8988T (cell line): Measurements from ENCODE around the gene PHTF2.
"Not testable (repeated sequence)": the region's sequence is repeated elsewhere in the genome, so short reads cannot be mapped to it uniquely, and the experiment has no call there.

ENCODE experiments used
- DNase-seq: peaks from one replicate; pipeline ENCODE4 v3.0.0; 2011

The PHTF2 gene

DNA sequence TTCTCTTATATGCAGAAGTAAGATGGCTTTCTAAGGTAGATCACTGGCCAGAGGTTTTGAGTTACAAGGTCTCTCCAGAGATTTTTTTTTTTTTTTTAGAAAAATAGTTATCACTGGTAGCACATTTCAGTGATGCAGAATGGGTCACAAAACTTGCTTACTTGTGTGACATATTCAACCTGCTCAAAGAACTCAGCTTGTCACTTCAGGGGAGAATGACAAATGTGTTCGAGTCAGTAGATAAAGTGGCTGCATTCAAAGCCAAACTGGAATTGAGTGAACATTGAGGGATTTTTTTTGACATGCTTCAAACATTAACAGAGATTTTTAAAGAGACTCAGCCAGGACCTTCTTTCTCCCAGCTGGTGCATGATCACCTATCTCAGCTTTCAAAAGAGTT, 33.4 kb downstream of the PHTF2 start:
- no peak for DNase-seq

DNA sequence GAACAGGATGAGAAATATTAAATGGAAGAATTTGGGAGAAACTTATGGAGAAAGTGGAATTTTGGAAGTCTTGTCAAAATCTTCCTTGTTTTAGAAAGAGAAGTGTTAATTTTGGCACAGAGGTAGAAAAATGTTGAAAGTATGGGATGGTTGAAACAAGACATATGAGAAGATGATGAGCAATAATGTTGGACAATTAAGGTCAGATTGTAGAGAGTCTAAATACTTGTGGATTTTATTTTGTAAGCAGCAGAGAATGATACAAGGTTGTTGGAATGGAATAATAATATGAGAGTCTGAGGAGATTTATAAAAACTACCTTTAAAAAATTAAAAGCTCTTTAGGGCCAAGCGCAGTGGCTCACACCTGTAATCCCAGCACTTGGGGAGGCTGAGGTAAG, 34.6 kb downstream of the PHTF2 start:
- DNase-seq: no peak

DNA sequence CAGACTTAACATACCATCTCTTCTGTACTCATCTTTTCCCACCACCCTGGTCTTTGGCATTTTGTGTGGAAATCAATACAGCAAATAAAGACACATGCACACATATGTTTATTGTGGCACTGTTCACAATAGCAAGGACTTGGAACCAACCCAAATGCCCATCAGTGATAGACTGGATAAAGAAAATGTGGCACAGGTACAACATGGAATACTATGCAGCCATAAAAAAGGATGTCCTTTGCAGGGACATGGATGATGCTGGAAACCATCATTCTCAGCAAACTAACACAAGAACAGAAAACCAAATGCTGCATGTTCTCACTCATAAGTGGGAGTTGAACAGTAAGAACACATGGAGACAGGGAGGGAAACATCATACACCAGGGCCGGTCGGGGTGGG, 37.9 kb downstream of the PHTF2 start:
- DNase-seq: not testable (repeated sequence)

DNA sequence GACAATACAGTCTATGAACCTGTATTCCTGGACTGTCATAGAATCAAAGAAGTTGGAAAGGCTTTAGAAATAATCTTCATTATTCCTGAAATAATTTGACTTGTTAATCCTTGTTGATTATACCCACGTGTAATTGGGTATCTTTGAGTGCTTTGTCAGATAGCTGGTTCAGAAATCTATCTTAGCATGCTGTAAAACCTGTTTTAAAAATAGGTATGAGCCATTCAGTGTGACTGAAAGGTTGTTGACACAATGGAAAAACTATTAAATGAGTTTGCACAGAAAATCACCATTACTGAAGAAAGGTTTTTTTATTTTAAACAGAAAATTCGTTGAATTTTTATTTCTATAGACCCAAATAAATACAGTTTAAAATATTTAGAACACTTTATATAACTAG, 38.7 kb downstream of the PHTF2 start:
- no peak for DNase-seq

DNA sequence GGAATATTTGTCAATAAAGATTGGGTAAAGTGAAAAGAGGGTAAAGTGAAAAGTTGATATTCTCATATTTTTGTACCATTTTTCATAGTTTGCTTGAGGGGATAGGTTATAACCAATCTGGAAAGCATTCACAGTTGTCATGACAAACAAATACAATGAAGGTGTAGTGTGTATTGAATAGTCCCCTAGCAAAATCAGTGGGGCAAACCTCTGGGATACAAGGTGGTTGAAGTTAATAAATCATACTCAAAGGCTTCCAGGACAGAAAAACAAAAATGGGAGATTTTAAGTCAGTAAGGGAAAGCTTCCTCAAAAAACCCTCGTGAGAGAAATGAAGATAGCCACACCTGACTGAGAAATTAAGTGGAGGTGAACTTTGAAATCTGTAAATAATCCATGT, 39.4 kb downstream of the PHTF2 start:
- DNase-seq: no peak

DNA sequence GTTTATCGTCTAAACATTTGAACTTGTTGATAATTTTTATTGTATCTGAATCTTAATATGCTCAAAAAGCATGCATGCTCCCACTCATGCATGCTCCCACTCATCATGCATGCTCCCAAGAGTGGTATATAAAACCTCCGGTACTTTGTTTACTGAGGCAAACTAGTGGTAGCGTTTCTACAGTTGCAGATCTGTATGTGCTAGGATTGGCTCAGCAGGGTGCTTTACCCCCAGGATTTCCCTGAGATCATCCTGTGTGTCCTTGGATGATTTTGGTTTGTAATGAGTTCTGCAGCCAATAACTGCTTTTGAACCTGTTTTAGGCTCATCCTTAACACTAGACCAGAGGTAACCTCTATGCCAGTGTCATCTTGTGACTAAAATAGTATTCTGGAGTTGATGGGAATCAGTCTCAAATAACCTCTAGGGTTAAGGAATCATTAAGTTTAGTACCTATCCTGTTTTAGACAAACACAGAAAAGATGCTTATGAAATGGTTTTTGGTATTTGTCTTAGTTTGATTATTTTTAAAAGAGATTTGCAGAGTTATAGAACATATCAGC, 40.4 kb downstream of the PHTF2 start:
- DNase-seq: no peak

DNA sequence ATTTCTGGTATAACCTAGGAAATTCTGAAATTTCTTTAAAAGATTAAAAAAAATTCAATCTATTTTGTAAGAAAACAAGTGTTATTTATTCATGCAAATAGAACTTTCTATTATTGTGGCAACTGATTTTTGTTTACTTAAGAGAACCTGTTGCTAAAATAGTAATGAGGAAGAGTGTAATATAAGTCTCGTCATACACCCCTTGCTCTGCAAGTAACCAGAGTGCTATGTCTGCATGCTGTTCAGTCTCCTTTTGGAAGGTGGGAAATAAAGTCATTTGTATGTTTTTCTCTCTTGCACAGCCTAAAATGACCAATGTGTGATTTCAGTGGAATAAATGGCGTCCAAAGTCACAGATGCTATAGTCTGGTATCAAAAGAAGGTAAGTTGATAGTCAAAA, 41.3 kb downstream of the PHTF2 start:
- no peak for DNase-seq

DNA sequence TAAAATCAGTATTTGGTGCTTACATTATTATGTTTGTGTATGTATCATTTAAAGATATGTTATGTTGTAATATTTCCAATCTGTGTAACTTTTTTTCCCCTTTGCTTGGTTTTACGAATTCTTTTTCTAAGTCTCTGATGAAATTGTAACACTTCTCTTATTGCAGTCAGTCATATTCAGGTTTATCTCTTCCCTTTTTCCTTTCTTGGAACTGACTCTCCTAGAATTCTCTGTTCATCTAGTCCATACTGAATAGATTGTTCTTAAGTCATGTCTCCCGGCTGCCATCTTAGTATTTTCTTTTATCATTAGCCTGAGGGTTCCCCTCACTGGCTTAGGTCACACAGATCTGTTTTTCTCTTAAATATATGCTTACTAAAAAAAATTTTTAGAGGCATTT, 44.6 kb downstream of the PHTF2 start:
- DNase-seq: no peak

DNA sequence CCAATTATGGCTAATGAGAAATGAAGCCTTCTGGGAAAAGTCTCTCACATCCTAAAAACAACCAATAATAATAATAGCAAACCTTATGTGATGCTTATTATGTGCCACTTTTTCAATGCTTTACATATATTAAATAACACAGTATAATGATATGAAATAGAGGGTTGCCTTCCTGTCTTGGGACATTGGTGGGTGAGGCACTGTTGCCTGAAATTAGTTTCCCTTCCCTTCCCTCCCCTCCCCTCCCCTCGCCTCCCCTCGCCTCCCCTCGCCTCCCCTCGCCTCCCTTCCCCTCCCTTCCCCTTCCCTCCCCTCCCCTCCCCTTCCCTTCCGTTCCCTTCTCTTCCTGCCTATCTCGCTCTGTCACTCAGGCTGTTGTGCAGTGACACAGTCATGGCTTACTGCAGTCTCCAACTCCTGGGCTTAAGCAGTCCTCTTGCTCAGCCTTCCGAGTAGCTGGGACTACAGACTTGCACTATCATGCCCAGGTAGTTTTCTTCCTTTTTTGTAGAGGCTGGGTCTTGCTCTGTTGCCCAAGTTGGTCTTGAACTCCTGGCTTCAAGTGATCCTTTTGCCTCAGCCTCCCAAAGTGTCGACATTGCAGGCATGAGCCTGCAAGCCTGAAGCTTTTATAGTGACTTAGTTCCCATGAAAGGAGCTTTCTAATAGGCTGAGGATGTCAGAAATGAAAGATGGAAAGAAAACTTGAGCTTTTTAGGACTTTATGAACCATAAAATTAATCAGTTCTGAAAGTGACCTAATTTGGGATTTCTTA, 47.9 kb downstream of the PHTF2 start:
- no peak for DNase-seq

DNA sequence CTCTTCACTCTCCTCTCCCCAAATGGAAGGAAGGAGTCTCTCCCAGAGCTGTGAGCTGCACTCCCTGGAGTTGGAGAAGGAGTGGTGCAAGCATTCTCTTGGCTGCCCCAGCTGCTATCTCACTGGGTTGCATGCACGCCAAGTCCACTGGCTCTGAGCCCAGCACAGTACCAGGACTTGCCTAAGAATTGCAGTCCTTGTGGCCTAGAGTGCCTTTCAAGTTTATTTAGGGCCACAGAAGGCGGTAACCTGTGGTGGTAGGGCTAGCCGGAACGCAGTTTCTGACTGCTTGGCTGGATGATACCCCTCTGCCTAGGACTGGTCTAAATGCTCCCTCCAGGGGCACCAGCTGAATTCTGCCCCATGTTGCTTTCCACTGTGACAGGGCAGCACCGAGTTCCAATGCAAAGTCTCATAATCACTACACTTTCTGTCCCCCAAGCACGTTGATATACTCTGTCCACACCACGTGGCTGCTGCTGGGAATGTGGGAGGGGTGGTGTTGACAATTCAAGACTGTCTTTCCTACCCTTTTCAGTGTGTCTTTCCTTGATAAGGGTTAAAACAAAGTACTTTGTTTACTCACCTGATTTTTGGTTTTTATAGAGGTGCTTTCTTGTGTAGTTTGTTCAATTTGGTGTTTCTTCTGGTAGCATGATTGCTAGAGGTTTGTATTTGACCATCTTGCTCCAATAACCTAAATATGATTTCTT, 57.0 kb downstream of the PHTF2 start:
- DNase-seq: no peak

DNA sequence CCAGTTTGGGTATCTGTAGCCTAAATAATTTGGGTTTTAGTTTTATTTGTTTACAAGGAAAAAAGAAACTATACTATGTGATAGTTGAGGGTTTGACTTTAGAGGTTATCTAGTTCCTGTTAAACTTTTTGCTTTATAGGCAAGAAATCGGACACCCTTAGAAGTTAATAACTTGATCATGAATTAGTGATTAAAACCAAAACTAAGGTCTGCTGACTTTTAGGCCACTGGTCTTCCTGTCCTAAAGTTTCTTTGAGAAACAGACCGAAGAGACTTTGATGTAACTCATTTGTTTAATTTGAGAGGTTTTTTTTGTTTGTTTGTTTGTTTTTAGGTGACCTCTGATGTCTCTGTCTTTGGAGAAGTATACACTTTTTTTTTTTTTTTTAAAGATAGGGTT, 59.7 kb downstream of the PHTF2 start:
- DNase-seq: no peak

DNA sequence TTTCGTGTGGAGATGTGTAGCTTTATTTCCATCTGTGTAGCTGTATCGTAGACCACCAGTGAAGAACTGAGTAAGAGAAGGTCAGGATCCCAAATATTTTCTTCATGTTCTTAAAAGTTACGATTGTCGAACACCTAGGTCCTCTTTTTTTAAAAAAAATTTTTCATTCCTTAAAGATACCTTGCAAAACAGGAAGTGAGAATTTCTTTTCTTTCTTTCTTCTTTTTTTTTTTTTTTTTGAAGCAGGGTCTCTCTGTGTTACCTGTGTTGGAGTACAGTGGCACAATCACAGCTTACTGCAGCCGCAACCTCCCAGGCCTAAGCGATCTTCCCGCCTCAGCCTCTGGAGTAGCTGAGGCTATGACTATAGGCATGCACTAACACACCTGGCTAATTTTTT, 60.8 kb downstream of the PHTF2 start:
- DNase-seq: no peak

DNA sequence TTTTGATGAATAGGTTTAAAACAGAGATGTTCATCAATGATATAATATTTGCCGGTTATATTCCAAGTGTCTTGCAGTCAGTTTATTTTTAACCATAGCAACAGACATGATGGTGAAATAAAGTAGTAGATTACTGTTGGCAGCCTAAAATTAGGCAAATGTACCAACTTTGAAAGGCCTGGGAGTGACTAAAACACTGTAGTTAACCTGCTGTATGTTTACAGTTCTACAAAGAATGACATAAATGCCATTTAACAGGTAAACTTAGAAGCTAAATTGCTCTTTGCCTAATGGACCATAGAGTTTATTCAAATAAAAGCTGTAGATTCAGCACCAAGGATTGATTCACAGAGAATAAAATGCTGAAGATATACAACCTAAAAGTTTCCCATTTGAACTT, 64.1 kb downstream of the PHTF2 start:
- DNase-seq: no peak

DNA sequence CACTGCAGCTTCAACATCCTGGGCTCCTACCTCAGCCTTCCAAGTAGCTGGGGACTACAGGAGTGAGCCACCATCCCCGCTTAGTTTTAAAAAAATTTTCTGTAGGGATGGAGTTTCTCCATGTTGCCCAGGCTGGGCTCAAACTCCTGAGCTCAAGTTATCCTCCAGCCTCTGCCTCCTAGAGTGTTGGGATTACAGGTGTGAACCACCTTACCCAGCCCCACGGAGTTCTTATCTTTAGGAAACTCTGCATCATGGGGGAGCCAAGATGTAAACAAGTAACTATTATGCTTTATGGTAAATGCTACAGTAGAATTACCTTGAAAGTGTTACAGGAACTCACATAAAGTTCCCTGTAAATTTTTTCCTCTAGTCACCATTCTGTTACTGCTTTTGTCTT, 65.3 kb downstream of the PHTF2 start:
- DNase-seq: no peak

DNA sequence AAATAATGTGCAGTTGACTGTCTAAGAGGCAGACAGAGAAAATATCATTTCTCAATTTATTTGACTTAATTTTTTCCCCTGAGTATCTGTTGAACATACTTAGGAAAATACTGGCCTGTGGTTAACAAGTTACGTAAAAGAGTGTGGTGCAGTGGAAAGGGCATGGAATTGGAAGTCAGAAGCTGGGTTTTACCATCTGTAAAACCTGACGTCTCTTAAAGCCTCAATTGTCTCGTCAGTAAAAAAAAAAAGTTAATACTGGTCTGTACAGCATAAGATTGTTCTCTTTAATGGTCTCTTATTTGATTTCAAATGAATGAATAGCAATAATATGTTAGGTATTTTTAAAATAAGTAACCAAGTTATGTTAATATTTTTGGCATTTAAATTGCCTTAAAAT, 67.8 kb downstream of the PHTF2 start:
- no peak for DNase-seq

DNA sequence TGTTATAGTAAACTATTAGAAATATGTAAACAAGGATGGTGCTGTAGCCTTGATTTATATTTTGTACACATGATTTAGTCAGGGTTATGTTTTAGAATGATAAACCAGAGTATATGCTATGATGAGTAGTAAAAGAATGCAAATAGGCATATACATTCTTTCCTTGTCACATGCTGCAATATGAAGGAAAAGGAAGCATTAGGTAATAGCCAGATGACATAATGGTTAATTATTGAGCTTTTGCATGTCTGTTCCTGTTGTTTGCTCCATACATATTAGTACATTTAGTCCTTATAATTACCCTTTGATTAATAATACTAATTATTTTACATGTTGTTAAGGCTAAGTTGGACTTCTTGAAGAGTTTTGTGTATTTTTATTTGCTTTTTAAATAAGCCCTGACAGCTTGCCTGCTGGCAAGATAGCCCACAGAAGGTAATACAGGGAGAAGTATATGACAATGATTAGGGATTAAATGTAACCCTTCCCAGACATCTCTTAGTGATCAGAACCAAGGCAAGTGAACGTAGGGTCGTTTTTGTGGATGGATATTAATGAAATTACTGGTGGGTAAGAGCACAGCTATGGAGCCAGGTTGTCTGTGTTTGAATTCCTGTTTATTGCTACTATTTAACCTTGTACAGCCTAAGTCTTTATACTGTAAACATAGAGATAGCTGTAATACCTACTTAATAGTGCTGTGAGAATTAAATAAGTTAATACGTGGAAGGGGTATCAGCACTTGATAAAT, 68.4 kb downstream of the PHTF2 start:
- no peak for DNase-seq

DNA sequence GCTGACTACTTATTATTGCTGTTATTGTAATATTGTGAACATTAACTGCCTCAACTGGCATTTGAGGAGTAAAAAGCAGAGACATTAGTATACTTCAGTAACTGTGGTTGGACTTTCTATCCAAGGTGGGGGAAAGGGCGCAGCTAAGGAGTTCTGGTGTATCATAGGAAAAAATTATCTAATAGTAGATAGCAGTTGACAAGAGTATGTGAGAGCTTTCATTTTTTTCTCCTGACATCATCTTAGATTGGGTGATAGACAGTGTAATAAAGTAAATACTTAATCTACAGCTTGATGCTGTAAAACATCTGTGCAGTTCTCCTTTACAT, 68.9 kb downstream of the PHTF2 start:
- no peak for DNase-seq

DNA sequence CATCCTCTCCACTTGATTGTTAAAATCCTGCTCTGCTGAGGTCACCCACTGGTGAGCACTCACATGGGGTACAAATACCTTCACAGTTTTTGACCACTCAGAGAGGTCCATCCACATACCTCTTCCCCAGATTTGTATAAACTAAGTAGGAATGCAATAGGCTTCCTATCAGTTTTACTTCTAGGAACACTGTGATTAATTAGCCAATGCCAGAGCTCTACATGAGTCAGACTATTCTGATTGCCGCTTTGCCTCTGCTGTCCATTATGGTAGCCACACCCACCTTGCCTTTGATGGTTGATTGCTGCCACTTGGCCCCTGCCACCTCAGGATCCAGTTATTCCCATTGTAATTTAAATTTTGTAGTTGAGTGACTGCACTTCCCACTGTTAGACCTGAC, 73.7 kb downstream of the PHTF2 start:
- not testable (repeated sequence) for DNase-seq

DNA sequence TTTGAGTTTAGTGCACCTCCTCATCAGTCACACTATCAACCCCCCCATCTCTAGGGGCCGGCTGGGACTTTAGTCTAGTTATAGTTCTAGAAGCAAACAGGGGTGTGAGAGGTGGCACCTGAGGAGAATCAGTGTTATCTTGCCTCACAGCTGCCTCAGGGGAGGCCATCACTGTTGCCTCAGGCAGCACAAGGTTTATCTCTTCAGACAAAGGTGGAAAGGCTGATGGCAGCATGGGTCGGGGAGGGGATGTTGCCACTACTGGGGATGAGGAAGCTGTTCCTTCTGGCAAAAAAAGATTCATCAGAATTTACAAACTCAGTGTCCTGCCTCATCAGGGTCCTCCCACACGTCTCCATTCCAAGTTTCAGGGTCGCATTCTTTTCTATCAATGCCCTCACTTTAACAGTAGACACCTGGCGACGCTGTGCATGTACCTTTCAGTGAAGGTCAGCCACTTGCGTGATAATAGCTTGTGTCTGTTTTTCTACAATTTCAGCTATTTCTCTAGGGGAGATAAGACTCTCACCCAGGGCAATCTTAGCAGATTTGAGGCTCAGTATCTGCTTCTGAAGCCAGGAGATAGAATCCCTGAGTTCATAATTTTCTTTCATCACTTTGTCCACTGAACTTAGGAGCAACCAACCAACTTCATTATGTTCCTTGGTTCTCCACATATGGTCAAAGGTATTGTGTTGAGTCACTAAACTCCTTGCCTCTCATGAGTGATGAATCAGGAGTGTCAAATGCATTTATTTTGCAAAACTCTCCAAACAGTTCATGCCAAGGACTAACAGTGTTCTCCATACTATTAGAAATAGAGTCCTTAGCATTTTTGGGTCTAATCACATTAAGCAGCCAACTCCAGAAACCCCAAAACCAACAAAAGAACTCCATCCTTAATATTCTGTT, 75.1 kb downstream of the PHTF2 start:
- DNase-seq: not testable (repeated sequence)

DNA sequence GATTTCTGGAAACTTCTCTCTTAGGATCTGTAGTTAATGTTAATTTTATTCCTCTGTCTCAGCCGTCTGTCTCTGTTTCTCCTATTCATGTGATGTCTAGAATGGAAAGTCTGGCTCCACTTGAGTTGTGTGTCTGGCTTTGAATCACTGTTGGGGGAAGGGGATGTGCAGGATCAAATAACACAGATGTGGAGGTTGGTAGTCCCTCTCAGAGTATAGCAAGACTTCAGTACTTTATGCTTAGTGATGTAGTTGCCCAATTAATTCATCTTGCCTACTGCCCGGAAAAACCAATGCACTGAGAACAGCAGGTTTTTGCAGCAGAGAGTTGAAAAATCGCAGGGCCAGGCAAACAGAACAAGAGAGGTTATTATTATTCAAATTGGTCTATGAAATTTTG, 79.2 kb downstream of the PHTF2 start:
- no peak for DNase-seq

DNA sequence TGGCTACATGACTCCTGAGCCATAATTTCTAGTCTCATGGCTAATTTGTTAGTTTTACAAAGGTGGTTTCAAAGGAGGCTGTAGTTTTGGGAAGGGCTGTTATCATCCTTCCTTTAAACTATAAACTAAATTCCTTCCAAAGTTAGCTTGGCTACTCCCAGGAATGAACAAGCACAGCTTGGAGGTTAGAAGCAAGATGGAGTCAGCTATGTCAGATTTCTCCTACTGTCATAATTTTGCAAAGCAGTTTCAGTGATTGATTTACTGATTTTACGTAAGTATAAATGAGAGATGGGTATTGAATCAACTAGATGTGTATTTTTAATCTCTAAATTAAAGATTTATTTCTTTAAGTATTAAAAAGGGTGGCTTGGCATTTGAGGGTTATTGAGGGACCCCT, 79.9 kb downstream of the PHTF2 start:
- no peak for DNase-seq

DNA sequence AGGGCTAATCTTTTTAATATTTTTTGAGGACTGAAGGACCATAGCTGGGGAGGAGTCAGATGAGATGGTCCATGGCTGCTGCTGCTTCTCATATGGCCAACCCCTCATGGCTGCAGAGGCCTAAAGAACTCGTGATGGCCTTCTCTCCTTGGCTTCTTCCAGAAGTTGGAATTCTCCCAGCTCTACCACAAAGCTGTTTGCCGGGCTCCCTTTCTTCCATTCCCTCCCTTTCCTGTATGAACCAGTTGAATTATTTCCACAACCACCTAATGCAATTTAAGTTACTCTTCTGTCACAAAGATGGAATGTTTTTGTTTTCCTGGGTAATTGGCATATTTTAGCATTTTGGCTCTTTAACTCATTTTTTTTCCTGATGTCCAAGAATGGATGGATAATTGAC, 80.7 kb downstream of the PHTF2 start:
- DNase-seq: no peak

DNA sequence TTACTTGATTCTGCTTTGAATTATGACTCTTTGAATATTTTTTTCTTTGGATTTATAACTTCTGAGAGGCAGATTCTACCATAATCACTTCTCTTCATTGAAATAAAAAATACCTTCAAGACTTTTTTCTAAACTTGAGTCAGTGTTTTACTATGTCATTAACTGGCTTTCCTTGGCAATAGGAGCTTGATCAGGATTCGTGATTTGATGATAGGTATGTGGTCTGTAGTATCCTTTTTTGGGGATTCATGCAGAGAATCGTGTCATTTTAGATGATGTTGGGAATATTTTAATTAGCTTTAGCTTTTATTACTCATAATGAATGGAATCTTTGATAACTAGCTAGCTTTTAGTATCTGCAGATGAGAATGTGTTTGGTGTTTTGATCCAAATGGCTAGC, 83.3 kb downstream of the PHTF2 start:
- DNase-seq: no peak
